Esophagus muscularis mucosa (tissue), 3 donors: ENCODE results near the gene SELENON.

ENCODE experiments used
- CTCF ChIP-seq, 3 experiments: fragments of 200-600 bp in 2 of 3; fragments of 450-650 bp in 1 of 3; sonication (generic) in 2 of 3; IDR thresholded peaks; one replicate each; pipeline ENCODE4 v1.5.1; 2017 to 2019; ENCODE audit warnings: antibody characterized with exemption in 3 of 3, mild to moderate bottlenecking in 2 of 3, moderate library complexity in 1 of 3
- POLR2A ChIP-seq: fragments of 450-650 bp; IDR thresholded peaks from one replicate; pipeline ENCODE4 v1.6.1; 2017; ENCODE audit warnings: antibody characterized with exemption, moderate library complexity, mild to moderate bottlenecking, low read depth

DNA sequence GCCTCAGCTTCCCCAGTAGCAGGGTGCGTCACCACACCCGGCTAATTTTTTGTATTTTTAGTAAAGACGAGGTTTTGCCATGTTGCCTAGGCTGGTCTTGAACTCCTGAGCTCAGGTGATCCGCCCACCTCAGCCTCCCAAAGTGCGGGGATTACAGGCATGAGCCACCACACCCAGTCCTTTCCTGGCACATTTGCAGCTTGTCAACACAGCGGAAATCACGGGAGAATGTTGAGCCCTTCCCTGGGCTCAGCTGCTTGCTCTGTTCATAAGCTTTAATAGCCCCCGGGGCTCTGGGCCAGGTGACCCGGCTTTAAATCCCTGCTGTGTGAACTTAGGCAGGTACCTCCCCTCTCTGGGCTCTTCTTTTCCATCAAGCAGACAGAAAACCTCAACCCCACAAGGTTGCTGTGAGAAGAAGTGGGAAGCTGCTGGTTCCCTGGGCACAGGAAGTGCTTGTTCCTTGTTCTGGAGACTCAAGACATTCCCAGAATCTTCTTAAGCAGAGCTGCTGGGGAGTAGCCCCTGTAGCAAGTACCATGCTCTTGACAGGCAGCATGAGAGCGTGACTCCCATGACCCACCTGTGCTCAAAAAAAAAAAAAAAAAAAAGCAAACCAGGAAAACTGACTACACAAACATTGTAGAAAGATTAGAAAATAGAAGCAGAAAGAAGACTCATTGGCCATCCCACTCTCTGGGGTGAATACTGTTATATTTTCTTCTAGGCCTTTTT lies 14.5 kb upstream of the SELENON start:
- TF ChIP-seq POLR2A (no peak), CTCF (IDR thresholded peaks at IDR 0.05) (no peak)
